Central memory CD4-positive, alpha-beta T cell (primary cell): ENCODE results near the gene KCNJ9.

Experiments
- DNase-seq: peaks from one replicate; pipeline ENCODE4 v3.0.0; 2022

The KCNJ9 gene

DNA sequence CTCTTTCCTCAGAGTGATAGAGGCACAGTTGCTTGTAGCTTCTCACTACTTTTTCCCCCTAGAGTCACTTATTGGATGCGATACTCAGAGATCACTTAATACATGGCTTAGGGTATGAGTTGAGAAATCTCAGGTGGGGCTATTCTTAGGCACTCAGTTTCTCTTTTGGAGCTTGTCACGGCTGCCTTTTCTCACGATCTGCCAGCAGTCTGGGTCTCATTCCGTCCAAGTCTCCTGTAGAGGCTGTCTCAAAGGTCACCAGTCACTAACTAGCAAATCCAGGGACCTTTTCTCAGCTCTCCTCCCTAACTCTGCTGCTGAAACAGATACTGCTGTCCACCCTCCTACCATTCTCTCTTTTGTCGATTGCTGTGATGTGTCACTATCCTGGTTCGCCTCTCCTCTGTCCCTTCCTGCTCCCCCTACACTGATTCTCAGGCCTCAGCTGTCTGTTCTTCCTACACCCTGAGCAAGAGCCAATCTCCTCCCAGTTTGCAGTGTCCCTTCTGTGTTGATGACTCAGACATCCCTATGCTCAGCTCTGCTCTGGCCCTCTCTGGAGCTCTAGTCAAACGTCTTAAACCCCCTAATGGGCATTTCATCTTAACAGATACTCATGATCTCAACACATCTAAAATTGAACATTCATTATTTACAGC lies 46.7 kb downstream of the KCNJ9 start:
- DNase-seq = no peak

DNA sequence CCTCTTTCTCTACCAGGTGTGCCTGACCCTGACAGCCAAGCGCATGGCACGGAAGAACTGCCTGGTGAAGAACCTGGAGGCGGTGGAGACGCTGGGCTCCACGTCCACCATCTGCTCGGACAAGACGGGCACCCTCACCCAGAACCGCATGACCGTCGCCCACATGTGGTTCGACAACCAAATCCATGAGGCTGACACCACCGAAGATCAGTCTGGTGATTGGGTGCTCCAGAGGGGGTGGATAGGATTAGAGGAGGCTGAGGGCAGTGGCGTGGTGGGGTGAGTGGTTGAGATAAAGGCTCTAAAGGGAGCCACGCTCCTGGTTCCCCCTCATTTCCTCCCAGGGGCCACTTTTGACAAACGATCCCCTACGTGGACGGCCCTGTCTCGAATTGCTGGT lies 47.3 kb downstream of the KCNJ9 start:
- DNase-seq = no peak

DNA sequence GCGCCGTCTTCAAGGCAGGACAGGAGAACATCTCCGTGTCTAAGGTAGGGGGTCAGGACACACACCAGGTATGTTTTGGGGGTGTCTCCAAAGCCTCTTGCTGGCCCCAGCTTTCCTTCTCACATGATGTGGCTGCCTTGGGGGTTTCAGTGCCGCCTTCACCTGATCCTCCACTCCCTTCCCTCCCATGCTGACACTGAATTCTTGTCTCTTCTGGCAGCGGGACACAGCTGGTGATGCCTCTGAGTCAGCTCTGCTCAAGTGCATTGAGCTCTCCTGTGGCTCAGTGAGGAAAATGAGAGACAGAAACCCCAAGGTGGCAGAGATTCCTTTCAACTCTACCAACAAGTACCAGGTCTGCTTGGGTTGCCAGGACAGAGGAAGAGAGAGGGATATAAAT lies 47.7 kb downstream of the KCNJ9 start:
- DNase-seq = no peak

DNA sequence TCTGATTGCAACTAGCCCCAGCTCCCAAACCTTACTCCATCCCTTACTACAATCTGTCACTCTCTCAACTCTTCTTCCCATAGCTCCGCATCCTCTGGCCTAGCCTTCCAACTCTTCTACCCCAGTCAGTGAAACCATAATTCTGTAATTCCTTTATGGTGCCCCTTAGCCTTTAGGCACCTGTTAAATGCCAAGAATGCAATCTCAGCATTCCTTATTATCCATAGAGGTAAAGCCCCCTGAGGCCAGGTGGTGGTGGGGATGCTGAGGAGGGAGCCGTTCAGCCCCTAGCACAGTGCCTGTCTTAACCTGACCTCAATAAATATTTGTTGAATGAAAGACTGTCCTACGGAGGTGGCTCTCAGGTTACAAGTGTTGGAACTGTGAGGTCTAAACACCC lies 48.2 kb downstream of the KCNJ9 start:
- no peak for DNase-seq

DNA sequence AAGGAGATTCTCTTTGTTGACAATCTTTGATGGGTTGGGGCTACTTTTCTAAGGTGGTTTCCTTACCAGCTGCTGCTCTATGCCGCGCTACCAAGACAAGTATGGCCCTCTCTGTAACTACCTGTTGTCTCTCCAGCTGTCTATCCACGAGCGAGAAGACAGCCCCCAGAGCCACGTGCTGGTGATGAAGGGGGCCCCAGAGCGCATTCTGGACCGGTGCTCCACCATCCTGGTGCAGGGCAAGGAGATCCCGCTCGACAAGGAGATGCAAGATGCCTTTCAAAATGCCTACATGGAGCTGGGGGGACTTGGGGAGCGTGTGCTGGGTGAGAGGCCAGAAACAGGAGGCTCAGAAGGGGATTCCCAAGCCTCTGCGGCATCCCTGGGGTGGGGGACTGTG lies 48.6 kb downstream of the KCNJ9 start:
- DNase-seq = no peak

DNA sequence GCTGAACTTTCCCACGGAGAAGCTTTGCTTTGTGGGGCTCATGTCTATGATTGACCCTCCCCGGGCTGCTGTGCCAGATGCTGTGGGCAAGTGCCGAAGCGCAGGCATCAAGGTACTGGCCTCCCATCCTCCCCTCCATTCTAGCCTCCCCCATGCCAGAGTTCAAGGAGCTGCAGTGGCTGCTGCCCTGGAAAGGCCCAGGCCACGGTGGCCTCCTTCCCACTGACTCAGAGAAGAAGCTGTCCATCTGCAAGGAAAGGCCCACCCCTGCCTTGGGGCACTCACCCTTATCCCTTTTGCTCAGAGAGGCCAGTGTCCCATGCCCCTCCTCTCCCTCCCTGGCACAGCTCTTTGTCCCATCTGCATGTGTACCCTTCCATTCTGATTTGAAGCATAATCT lies 49.1 kb downstream of the KCNJ9 start:
- DNase-seq = no peak

DNA sequence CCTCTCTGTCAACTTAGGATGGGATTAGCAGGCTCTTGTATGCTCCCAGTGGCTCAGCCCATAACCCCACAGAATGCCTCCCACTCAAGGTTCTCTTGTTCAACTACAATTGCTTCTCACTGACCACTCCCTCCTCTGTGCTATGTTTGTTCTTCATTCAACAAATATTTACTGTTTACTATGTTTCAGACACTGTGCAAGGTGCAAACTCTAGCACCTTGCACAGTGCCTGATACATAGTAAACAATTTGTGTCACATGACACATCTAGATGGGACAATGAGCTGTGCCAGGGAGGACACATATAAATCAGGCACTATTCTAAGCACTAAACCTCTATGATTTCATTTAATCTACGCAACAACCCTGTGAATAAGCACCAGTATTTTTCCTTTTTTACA lies 49.6 kb downstream of the KCNJ9 start:
- no peak for DNase-seq

DNA sequence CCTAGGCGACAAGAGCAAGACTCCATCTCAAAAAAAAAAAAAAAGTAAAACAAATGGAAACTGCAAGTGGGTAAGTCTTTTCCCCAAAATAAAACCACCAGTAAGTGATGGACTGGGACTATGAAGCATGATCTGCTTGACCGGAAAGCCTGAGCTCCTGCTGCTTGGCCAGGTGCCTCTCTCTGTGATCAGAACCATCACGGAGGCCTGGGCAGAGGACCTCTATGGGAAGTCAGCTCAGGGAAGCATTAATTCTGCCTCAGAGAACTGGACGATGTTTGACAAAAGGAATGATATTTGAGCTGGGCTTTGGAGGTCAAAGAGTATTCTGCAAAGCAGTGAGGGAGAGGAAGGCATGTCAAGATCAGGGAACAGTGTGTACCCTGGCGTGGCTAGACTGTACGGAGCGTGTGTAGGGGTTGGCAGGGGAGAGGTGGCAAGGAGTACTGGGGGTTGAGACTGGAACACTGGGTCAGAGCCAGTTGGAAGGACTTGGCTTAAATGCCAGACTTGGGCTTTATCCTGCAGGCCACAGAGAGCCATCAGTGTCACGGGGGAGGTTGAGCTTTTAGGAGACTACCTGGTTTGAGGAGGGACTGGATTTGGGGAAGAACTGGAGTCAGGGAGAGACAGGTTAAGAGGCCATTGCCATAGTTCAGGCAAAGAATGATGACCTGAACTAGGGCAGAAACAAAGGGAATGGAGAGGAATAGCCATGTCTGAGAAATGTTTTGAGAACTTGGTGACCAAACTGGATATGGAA lies 50.6 kb downstream of the KCNJ9 start:
- DNase-seq = no peak

DNA sequence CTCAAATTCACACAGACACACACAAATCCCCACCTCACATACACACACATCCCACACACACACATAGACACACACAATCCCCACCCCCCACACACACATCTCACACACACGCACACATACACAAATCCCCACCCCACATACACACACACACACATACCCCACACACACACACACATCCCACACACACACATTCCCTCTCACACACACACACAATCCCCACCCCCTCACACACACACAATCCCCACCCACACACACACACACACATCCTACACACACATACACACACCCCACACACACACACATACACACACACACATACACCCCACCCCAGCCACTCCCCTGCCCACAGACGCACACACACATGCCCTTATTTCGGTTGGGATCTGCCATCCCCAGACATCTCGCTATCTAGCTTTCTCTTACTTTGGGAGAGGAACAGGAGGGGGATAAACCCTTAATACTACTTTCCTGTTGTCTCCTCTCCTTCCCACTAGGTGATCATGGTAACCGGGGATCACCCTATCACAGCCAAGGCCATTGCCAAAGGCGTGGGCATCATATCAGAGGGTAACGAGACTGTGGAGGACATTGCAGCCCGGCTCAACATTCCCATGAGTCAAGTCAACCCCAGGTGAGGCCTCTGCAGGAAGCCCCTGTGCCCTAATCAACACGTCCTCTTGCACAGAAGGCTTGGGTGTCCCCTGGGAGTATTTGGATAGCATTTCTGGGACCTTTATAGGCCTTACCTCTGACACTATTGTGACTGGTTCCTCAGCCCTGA lies 52.8 kb downstream of the KCNJ9 start:
- no peak for DNase-seq

DNA sequence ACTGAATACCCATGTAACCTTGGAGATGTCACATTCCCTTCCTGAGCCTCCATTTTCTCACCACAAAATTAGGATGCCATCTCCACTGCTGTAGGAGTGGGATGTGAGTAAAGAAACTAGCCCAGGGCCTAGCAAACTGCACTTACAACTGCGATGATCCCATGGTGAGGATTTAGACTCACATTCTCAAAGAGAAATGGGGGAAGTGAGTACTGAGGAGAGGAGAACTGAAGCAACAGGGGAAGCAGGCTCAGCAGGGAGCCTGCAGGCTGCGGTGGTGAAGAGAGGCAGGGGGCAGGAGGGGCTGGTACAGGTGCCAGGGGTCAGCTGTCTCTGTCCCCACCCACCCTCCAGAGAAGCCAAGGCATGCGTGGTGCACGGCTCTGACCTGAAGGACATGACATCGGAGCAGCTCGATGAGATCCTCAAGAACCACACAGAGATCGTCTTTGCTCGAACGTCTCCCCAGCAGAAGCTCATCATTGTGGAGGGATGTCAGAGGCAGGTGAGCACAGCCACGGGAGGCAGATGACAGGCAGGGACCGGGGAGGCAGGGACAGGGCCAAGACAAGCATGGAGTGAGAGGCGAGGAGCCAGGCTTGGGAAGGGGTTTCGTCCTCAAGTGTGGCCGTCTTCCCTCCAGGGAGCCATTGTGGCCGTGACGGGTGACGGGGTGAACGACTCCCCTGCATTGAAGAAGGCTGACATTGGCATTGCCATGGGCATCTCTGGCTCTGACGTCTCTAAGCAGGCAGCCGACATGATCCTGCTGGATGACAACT lies 53.6 kb downstream of the KCNJ9 start:
- no peak for DNase-seq

DNA sequence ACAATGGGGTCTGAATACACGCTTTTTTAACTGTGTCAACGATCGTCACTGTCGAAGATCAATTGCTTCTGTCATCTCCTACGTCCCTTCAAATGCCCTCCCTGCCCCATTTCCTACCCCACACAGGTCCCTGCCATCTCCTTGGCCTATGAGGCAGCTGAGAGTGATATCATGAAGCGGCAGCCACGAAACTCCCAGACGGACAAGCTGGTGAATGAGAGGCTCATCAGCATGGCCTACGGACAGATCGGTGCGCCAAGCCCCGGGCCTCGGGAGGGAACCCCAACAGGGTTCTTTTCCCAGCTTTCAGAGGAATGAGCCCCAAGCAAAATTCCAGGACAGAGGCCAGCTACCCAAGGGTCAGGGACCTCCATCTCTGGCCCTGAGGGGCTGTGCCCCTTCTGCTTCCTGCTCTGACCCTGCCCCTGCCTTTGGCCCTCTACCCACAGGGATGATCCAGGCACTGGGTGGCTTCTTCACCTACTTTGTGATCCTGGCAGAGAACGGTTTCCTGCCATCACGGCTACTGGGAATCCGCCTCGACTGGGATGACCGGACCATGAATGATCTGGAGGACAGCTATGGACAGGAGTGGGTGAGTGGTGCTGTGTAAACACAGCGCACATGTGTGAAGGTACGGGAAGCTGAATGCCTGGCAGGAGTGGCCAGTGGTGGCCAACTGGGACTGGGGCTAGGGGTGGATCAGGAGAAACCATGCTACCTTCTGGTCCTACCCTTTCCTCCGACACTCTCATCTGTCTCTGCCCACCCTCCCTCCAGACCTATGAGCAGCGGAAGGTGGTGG lies 55.0 kb downstream of the KCNJ9 start:
- no peak for DNase-seq

DNA sequence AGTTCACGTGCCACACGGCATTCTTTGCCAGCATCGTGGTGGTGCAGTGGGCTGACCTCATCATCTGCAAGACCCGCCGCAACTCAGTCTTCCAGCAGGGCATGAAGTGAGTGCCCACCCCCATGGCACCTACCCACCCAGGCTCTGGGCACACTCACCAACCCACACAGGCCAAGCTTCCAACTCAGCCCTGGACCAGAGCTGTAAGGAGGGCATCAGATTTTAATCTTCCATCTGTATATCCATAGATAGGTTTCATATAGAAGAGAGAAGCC lies 55.5 kb downstream of the KCNJ9 start:
- DNase-seq = no peak

DNA sequence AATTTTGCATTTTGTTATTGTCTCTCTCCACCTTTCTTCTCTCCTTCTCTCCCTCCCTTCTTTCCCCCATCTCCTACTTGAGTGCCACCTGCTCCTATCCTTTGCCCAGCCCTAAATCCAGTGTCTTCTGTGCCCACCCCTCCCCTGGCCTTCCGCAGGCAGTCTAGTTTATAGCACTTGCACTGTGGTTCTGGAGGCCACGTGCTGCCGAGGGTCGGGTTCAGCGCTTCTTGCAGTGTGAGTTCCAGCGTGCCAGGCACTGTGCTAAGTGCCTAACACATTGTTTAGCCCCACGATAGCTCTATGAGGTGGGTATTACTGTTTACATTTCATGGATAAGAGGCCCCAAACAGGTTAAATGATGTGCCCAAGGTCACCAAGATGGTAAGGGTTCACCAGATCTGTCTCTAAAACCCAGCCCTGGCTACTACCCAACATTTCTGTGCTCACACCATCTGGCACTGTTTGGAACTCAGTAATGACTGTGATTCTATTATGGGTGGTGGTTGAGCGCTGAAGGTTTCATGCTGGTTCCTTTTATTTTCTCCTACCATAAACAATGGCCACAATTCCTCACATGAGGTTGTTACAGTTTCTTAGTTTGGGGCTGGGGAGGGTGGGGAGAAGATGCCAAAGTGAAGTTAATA lies 56.0 kb downstream of the KCNJ9 start:
- no peak for DNase-seq

DNA sequence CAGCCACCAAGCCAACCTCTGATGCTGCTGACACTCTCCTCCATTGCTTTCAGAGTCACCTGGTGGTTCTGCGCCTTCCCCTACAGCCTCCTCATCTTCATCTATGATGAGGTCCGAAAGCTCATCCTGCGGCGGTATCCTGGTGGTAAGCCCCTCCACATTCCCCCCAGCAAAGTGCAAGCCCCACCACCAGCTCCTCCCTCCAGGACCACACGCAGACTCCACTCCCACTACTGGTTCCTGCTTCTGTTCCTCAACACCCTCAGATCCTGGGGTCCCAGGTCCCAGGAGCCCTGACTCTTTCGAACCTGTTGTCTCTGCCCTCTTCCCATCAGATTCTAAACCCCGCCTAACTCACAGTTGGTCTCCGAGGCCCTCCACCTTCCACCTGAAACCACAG lies 58.5 kb downstream of the KCNJ9 start:
- no peak for DNase-seq
